COLO668 (cell line): Measurements from ENCODE around the gene SLC6A11.

Experiments
- DNase-seq: peaks from one replicate; lab custom pipeline; 2025; ENCODE audit not compliant: unreplicated experiment; lab: John Stamatoyannopoulos, UW

The SLC6A11 gene

DNA sequence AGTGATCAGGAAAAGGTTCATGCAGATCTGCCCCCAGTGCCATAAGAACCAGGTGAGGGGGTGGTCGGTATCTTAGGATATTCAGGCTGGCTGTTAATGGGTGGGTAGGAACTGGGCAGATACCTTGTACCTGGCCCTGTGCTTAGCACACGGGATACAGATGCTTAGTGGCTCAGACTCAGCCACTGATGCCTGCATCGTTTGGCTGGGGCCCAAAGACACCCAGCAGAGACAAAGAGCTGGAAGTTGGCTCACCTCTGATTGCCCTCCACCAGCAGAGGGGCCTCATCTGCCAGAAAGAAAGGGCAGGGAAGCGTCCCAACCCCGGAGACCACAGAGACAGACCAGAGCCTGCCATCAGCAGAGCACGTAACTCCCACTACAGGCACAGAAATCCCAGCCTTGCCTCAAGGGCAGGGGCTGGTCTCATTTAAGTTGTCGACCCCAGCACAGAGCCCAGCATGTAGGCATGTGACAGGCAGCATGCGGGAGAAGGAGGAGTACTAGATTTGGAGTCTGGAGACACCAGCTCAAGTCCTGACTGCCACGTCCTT is 112.5 kb downstream of the SLC6A11 start:
- DNase-seq, result no peak

DNA sequence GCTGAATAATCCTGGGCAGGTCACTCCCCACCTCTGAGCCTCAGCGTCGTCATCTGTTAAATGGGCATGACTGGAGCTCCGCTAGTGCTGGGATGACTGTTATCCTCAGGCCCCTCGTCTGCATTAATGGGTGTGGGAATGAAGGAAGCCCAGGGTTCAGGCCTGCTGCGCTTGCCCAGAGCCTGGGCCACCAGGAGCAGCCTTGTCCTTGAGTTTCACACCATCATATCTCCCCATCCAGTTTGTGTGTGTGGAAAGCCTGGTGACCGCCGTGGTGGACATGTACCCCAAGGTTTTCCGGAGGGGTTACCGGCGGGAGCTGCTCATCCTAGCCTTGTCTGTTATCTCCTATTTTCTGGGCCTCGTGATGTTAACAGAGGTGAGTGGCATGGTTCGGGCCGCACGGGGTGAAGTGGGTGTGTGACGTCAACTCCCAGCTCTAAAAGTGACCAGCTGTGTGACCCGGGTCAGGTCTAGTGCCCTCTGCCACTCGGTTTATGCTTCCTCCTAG is 113.0 kb downstream of the SLC6A11 start:
- DNase-seq, result no peak

DNA sequence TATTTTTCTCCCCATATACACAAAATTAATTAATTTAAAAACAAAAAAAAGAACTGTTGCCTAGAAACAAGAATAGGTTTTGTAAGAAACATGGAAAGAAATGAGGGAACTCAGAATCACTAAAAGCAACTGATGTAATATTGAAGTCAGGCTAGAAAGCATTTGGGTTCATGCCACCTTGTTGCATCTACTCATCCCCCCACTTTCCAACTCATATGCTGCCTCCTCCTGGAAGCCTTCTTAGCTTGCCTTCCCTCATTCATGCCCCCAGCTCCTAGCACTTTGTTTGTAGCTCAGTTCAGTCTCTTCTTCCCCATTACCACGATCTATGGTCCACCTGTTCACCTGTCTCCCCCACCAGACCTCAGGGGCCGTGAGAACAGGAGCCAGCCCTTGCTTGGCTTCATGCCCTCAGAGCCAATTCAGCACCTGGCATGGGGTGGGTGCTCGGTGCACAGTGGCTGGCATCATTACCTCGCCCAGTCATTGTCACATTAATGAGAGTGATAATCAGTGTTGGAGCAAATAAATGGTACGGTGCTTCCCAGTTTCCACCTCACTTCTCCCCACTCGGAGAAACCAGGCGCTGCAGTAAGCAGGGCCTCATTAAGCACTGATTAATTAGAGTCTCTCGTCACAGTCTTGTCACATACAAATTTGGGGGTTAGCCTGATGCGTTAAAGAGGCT is 114.1 kb downstream of the SLC6A11 start:
- DNase-seq, result no peak

DNA sequence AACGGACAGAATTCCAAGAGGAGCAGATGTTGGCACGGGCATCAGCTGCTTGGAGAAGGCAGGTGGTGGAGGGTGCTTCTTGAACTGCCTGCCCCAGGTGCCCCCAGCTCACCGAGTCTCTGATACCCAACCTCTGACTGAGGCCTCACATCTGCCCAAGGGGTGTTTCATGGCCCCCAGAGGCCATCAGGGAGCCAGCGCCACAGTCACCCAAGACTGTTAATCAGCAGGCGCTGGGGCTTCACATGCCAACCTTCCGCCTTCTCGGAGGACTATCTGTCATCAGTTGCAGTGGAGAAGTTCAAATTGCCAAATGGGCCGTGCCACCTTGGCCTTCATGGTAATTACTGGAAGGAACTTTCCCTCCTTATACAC is 114.6 kb downstream of the SLC6A11 start:
- DNase-seq, result no peak

DNA sequence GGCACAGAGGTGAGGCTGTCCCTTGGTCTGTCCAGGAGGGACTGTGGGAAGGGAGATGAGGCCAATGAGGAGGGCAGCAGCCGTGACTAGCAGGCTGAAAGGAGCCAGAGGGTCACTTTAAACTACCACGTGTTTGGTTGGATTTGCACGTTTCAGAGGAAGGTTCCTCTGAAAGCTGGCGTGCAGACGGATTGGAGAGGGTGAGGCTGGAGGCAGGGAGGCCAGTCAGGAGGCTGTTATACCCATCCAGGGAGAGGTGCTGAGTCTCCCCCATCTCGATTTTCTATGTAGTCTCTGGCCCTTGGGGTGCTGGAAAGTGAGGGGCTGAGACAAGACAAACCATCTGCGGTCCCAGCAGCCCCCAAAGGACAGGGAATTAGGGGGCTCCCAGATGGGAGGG is 116.6 kb downstream of the SLC6A11 start:
- DNase-seq, result no peak

DNA sequence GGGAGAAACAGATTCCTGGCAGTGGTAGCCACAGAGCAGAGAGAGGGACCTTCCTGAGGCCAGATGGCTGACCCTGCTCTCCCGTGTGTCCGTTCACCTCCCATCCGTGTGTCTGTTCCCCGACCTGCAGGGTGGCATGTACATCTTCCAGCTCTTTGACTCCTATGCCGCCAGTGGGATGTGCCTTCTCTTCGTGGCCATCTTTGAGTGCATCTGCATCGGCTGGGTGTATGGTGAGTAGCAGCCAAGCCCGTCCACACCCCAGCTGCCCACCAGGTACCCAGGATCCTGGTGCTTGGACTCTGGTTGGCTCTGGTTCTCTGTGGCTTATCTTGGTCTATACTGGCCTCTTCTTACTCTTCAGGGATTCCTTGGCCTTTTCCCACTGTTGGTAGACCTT is 117.0 kb downstream of the SLC6A11 start:
- no peak for DNase-seq

DNA sequence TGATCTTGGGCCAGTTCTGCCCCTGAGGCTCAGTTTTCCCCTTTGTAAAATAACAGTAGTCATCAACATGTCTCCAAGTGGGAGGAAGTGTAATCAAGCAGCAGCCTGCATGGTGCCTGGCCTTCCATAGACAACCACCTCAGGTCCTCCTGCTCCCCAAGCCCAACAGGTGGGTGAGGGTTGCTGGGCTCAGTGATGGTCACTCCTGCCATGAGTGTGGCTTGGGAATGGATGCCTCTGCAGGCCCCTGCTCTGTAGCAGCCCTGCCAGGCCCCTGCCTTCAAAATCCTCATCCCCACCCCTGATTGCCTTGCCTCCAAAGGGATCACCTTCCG is 117.4 kb downstream of the SLC6A11 start:
- no peak for DNase-seq

DNA sequence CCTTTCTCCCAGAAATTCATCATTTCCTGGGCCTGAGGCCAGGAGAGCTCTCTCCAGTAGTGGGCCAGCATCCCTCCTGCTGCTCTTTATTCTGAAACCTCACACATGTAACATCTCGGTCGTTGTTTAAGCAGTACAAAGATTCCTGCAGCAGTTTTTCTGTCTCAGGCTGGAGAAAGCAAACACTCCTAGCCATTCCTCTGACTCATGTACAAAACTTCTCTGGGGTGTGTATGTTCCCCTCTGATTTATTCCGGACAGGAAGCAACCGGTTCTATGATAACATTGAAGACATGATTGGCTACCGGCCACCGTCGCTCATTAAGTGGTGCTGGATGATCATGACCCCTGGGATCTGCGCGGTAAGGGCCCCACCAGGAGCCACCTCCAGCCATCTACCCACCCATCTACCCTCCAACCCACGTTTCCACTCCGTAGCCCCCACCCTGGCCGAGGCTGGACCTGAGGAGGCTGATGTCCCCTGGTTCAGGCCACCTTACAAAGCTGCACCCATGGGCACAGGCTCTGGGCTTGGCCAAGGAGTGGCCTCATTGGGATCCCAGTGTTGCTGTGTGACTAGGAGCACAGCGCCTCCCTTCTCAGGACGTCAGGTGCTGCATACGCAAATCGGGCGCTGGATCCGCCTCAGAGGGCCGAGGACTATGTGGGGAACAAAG is 117.9 kb downstream of the SLC6A11 start:
- DNase-seq, result no peak

DNA sequence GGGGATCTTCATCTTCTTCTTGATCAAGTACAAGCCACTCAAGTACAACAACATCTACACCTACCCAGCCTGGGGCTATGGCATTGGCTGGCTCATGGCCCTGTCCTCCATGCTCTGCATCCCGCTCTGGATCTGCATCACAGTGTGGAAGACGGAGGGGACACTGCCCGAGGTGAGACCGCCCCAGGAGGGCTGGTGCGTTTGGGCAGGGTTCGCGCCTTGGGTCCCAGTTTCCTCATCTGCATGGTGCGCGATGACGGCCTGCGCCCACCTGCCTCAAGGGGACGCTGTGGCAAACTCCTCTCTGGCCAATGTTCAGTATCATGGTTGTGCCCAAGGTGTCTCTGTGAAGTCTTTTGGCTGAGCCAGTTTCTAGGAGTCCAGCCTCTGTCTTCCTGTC is 119.0 kb downstream of the SLC6A11 start:
- no peak for DNase-seq

DNA sequence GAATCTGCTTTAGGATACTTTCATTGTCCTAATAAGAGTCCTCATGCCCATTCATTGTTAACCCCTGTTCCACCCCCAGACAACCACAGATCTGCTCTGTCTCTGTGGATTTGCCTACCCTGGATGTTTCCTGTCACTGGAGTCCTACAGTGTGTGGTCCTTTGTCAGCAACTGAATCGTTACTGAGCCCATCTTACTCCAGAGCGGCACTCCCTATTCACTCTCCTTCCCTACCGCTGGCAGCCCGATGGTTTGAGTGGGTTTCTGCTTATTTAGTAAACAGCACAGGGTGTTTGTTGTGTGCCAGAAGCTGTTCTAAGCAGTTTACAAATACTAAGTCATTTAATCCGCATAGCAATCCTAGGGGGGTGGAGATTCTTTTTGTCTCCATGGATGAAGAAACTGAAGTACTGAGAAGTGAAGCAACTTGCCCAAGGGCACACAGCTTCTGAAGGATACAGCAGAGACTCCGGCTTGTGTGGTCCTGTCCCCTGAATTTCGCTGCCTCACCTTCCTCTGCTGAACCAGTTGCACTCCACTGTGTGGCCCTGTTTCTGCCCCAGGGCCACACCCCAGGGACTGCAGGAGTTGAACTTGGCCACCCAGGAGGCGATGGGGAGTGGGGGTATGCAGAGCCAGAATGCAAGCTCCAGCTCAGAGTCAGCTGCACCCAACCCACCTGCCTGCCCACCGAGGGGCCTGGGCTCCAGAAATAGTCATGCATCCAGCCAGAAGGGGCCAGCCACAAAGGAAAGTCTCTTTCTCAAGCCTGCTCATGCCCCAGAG is 120.0 kb downstream of the SLC6A11 start:
- DNase-seq, result no peak

DNA sequence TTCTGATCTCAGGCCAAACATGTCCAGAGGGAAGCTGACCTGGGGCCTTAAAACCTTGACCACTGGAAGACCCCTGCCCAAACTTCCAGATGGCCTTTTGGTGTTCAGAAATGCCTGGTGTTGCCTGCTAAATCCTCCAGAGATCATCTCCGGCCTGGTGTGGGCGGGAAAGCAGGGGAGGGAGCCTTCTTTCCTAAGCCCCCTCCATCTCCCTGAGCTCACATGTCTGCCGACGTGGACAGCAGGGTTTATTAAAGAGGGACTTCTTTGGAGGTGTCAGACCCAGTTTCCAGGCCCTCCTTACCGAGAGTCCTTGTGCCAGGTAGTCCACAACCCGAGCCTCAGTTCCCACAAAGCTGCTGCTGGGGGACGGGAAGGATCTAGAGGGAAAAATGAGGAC is 120.7 kb downstream of the SLC6A11 start:
- no peak for DNase-seq

DNA sequence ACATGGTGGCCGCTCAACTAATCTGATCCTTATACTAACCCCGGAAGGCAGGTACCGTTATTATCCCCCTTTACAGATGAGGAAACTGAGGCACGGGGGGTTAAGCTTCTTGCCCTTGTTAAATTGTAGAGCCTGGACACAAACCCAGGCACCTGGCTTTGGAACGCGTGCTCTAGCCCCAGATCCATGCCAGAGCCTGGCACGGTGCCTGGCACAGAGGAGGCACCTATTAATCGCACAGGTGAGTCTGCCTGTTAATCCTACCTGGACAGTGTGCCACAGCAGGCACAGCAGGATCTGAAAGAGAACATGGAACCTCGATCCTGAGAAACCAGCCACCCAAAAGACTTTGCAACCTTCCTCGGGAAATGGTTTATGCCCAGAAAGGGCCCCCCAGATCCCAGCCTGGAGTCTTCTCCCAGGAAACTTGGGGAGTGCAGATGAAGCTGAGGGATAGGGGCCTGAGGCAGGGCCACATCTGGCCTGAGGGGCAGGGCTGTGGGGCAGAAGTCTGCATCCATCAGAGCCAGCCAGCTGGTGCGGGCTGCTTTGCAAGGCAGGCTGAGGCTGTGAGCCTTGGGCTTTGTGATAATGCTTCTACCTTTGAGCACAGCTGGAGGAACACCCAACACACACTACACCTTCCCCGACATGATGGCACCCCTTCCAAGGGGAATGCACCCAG is 121.3 kb downstream of the SLC6A11 start:
- DNase-seq, result no peak

DNA sequence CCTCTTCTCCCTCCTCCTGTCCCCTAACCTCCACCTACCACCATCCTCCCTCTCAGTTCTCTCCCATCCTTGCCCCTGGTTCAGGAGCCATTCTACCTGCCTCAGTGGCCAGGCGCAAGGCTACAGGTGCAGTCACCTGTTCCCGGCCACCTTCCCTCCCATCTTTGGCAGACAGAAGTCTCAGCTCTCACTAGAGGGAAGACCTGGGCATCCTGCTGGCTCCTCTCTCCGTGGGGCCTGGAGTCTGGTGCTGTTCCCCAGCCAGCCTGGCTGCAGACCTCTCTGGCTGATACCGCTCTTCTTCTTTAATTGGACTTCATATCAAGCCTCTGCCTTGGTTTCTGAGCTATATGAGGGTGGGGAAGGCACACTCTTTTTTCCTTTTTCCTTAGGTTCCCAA is 123.5 kb downstream of the SLC6A11 start:
- no peak for DNase-seq

DNA sequence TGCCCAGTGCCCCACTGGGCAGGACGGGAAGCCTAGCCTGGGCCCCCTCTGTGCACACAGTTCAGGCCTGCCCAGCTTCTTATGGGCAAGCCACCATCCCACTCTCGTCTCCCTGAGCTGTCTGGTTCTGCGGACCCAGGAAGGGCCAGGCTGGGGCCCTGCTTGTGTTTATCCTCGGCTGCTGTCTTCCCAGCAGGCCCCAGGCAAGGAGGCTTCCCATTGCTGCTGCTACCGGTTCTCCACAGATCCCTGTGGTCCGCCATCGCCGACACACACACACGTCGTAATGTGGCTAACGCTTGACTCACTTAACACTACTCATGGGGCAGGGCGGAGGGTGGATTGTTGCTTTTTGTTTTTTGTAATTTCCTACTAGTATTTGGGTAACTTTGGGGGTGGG is 124.1 kb downstream of the SLC6A11 start:
- DNase-seq, result no peak

DNA sequence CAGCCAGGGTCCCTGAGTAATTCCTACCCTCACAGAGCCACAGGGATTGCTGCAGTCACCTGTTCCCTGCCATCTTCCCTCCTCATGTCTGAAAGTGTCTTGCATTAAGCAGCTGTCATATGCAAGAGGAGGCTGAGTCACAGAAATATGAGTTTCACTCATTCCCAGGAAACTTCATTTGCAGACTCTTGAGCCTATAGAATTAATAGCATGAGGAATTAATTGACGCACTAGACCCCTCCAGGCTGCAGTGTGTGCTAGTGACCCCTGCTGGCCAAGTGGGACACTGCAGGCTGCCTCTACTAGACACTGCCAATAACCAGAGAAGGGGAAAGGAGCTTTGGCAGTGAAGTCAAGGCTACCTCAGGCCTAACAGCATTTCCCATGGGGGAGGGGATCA is 125.9 kb downstream of the SLC6A11 start:
- DNase-seq, result peak; percentile 6

DNA sequence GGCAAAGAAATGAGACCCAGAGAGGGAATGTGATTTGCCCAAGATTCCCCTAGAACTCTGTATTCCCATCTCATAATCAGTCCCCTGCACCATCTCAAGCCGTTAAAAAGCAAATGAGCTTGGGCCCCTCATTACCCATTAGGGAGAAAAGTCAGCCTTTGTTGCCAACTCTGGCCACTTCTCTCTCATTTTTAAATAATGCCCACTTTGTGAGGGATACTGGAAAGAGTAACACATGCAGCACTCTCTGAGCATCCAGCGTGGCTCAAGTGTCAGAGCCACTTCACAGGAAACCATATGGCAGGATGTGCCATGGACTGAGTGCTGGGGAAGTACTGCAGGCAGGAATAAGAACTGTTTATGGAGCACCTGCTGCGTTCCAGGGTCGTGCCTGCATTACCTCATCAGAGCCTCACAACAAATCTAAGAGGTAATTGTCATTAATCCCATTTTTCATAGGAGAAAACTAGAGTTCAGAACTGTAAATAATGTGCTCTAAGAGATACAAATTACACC is 126.7 kb downstream of the SLC6A11 start:
- DNase-seq, result no peak

DNA sequence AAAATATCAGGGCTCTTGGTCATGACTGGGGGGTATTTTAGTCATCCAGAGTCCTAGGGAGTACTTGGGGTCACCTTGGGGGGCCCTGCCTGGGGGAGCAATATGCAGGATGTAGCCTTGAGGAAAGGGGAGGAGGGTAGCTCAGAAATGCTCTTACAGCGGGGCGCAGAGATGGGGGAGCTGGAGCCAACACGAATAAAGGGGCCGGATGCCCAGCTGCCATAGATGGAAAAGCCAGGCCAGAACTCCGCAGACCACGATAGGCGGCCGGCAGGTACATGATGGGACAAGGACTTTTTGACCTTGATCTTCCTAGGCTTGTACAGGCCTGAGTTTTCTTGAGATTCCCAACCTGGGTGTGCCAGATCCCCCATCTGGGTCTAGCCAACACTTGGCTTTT is 128.8 kb downstream of the SLC6A11 start:
- no peak for DNase-seq

DNA sequence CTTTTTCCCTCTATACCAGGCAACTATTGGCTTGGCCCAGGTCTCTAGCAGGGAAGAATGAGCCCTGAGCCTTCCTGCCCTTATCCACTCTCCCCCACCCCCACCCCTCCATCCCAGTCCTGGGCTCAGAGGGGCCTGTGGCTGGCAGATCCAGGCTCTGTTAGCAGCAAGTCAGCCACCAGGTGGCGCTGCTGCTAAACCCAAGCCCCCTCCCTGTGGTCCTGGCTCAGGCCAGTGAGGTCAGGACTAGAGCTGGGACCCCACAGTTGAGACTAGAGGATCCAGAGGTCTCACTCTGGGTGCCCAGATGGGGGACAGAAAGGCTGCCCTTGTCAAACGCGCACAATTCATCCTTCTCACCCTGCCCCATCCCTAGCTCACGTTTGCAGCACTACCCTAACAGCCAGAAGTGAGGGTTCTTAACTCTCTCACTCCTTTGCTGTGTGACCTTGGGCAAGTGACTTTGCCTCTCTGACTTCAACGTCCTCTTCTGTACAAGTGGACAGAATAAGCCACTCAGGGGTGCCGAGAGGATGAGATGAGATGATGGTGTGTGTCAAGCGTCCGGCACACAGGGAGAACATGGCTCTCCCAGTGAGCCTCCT is 129.8 kb downstream of the SLC6A11 start:
- DNase-seq, result peak; percentile 29

DNA sequence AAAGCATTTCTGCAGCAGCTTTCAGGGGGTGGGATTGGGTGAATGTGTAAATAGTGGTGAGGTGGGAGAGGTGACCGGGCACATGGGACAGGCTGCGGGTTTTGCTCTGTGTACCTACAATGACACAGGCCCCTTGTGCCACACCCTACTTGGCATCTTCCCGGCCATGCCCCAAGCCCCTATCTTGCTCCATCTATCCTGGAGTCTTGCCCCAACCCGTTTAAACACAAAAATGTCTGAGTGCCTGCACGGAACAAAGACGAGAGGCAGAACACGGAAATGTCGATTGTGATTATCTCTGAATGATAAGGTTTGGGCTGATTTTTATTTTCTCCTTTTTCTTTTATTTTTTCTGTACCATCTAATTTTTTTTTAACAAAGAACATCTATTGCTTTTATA is 130.5 kb downstream of the SLC6A11 start:
- DNase-seq, result no peak

DNA sequence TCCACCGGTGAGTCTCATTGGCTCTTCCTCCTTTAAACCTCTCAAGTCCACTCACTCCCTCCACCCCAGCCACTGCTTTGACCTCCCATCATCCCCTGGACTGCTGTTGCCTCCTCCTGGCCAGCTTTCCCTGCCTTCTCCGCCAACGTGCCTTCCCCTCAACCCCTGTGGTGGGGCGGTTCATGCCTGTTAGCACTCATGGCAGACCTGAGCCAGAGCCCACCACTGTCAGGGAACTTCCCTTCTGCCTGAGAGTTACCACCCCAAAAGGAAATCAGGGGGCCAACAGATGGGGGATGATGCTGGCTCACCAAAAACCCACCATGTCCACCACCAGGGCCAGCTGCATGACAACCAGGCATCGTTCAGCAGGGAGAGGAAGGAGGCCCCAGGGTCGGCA is 132.3 kb downstream of the SLC6A11 start:
- no peak for DNase-seq

DNA sequence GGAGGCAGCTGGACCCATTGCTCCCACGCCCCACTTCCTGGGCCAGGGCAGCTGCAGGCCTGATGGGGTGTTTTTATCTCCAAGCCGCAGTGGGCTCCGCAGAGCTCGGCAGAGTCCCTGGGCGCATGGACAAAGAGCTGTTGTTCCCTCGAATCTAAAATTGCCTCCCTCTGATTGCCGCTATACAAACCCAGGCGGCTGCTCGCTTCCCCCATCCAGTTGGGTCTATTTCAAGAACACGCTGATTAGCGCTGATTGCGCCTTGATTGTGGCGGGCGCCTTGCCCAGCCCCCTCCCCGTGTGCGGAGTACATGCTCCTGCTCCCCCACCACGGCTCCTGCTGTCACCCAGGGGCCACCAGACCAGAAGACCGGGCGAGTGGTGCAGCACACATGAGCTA is 133.2 kb downstream of the SLC6A11 start:
- DNase-seq, result no peak
